Osteoblast (primary cell): ENCODE results near the gene MED17. TPM values are rescaled to one million over a fixed set of nuclear protein-coding genes. Genes with fewer than 3 reads are reported as not detected.
"Not testable (repeated sequence)": the region's sequence is repeated elsewhere in the genome, so short reads cannot be mapped to it uniquely, and the experiment has no call there.

Source experiments
- DNase-seq: peaks from one replicate; pipeline ENCODE4 v3.0.0; 2011; ENCODE audit warnings: low spot score, mixed read lengths; ENCODE audit not compliant: insufficient read length; ENCODE audit errors: missing footprints
- H2AFZ ChIP-seq: 2 replicates; pipeline ENCODE4 v1.6.0; 2011; ENCODE audit warnings: mild to moderate bottlenecking, low read length
- H3K27ac ChIP-seq: 2 replicates; pipeline ENCODE4 v1.5.1; 2011; ENCODE audit warnings: mild to moderate bottlenecking, low read depth, low read length, moderate library complexity
- H3K27me3 ChIP-seq: 2 replicates; pipeline ENCODE4 v1.6.0; 2012; ENCODE audit warnings: mild to moderate bottlenecking, control low read depth, inconsistent platforms, low read length, moderate library complexity; ENCODE audit not compliant: insufficient read depth
- H3K36me3 ChIP-seq: 2 replicates; pipeline ENCODE4 v1.5.1; 2011; ENCODE audit warnings: mild to moderate bottlenecking, low read length, control low read depth, moderate library complexity; ENCODE audit not compliant: insufficient read depth
- H3K4me1 ChIP-seq: 2 replicates; pipeline ENCODE4 v1.5.1; 2011; ENCODE audit warnings: mild to moderate bottlenecking, low read length, control low read depth, moderate library complexity; ENCODE audit not compliant: insufficient read depth
- H3K4me2 ChIP-seq: 2 replicates; pipeline ENCODE4 v1.6.0; 2011; ENCODE audit warnings: mild to moderate bottlenecking, low read length; ENCODE audit not compliant: insufficient read depth
- H3K4me3 ChIP-seq: fragments of 200-600 bp; sonication (generic); 3 replicates; pipeline ENCODE4 v1.5.1; 2012; ENCODE audit warnings: mild to moderate bottlenecking, low read length, inconsistent platforms; ENCODE audit not compliant: insufficient read depth
- H3K79me2 ChIP-seq: 2 replicates; pipeline ENCODE4 v1.6.0; 2012; ENCODE audit warnings: mild to moderate bottlenecking, low read length, control low read depth, inconsistent platforms; ENCODE audit not compliant: insufficient read depth
- H3K9me3 ChIP-seq: 2 replicates; pipeline ENCODE4 v1.5.1; 2011; ENCODE audit warnings: low read depth, low read length, control low read depth
- H4K20me1 ChIP-seq: 2 replicates; pipeline ENCODE4 v1.6.0; 2012; ENCODE audit warnings: mild to moderate bottlenecking, low read length, control low read depth; ENCODE audit not compliant: insufficient read depth
- CTCF ChIP-seq: IDR thresholded peaks from 2 replicates; pipeline ENCODE4 v1.5.1; 2011; ENCODE audit warnings: mild to moderate bottlenecking, low read depth, low read length, moderate library complexity; ENCODE audit errors: extremely low read depth
- total RNA-seq: library from RNA; depleted of rRNA; stranded (reverse); fragments of >200 nt; gene quantifications from 2 replicates; pipeline ENCODE4 v1.2.3, GENCODE V29; 2012

The MED17 gene
- total RNA-seq, 1 donor = 32.6 TPM

- Histone ChIP-seq H3K27ac (no peak overlapping the region), H2AFZ (no peak overlapping the region), H3K36me3 (peaks cover 19% of the 10 kb centered on the region), H3K4me2 (no peak overlapping the region), H3K4me1 (peaks cover 22% of the 10 kb centered on the region), H3K27me3 (no peaks in the 10 kb centered on the region), H3K79me2 (peaks cover 51% of the 10 kb centered on the region), H3K9me3 (no peaks in the 10 kb centered on the region), H3K4me3 (no peak overlapping the region), H4K20me1 (peaks cover 19% of the 10 kb centered on the region)
- DNase-seq = no peak
- TF ChIP-seq CTCF = no peak
Observed at GRCh38 chr11:93743291-93743690, 40.8 kb upstream of the MED17 start.

GRCh38 chr11:93744669-93745004 is 39.4 kb upstream of the MED17 start:
- no peak for TF ChIP-seq CTCF
- Histone ChIP-seq H3K4me2 (no peak overlapping the region), H3K27ac (no peak overlapping the region), H3K4me3 (no peak overlapping the region), H3K36me3 (peaks cover 6% of the 10 kb centered on the region), H3K4me1 (peaks cover 8% of the 10 kb centered on the region), H3K79me2 (peaks cover 38% of the 10 kb centered on the region), H4K20me1 (peaks cover 6% of the 10 kb centered on the region), H3K27me3 (no peaks in the 10 kb centered on the region), H3K9me3 (no peaks in the 10 kb centered on the region), H2AFZ (no peak overlapping the region)
- DNase-seq = no peak

- not testable (repeated sequence) for H3K36me3 ChIP-seq, H3K27me3 ChIP-seq, H3K9me3 ChIP-seq, H3K4me2 ChIP-seq, DNase-seq, H3K27ac ChIP-seq, H4K20me1 ChIP-seq, H3K4me1 ChIP-seq, H2AFZ ChIP-seq, H3K4me3 ChIP-seq
- H3K79me2 ChIP-seq = peaks cover 32% of the 10 kb centered on the region
Observed at GRCh38 chr11:93745005-93745755, 38.9 kb upstream of the MED17 start.

GRCh38 chr11:93746101-93746500 is 38.0 kb upstream of the MED17 start:
- no peak overlapping the region for H3K4me3 ChIP-seq
- H4K20me1 ChIP-seq = no peaks in the 10 kb centered on the region
- H3K4me1 ChIP-seq = peaks cover 5% of the 10 kb centered on the region
- H3K27me3 ChIP-seq = no peaks in the 10 kb centered on the region
- no peak for TF ChIP-seq CTCF
- H3K27ac ChIP-seq = no peak overlapping the region
- no peak for DNase-seq
- H3K9me3 ChIP-seq = no peaks in the 10 kb centered on the region
- peaks cover 23% of the 10 kb centered on the region for H3K79me2 ChIP-seq
- no peak overlapping the region for H2AFZ ChIP-seq
- no peaks in the 10 kb centered on the region for H3K36me3 ChIP-seq
- no peak overlapping the region for H3K4me2 ChIP-seq
